Inferior parietal cortex (tissue), 1 donor: ENCODE measurements around the gene KDM8.
"Not testable (repeated sequence)": the region's sequence is repeated elsewhere in the genome, so short reads cannot be mapped to it uniquely, and the experiment has no call there.

Experiments used
- DNase-seq: peaks from one replicate; pipeline ENCODE4 v3.0.0-alpha.2; 2016; ENCODE audit errors: extremely low spot score

Gene KDM8

DNA sequence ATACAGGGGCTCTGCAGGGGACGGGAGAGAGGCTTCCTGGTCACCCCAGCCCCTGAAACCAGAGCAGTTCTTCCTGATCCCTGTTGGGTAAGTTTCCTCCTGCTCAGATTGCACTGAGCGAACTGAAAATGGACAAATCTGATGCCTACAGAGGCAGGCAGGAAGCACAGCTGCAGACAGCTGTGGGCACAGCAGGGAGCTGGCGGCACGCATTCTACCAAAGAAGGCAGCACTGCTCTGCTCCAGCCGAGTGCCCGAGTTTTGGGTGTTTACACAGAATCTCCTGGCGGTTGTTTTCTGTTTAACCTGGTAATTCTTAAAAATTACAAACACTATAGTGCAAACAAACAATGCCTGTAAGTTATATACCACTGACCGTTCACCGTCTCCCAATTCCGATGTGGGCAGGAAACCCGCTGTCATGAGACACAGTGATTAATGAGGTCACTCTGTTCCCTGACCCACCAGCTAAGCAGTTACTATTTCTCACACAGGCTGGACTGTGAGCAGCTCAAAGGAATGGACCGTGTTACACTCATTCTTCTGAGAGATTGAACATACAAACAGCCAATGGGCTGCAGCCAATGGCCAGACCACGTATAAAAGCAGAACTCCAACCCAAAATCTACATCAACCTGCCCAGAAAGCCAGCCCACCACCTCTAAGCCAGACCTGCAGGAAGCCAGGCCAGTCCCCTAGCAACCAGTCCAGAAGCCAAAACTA lies 39.7 kb downstream of the KDM8 start:
- DNase-seq = peak; percentile 27

GRCh38 chr16:27243725-27244362 lies 40.5 kb downstream of the KDM8 start:
- no peak for DNase-seq

DNA sequence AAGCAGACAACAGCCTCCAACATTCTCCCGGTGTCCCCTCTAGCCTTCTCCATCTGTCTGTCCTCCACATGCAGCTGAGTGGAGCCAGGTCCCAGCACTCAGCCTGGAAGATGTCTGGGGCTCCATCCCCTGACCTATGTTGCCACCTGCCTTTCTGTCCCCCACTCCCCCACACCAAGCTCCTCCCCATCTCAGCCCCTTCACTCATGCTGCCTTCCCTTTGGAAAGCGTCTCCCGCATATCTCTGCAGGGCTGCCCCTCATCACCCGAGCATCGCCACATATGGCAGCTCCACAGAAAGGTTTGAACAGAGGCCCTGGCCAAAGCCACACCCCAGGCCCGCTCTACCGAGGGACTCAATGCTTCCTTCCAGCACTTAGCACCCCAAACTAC lies 41.0 kb downstream of the KDM8 start:
- no peak for DNase-seq

DNA sequence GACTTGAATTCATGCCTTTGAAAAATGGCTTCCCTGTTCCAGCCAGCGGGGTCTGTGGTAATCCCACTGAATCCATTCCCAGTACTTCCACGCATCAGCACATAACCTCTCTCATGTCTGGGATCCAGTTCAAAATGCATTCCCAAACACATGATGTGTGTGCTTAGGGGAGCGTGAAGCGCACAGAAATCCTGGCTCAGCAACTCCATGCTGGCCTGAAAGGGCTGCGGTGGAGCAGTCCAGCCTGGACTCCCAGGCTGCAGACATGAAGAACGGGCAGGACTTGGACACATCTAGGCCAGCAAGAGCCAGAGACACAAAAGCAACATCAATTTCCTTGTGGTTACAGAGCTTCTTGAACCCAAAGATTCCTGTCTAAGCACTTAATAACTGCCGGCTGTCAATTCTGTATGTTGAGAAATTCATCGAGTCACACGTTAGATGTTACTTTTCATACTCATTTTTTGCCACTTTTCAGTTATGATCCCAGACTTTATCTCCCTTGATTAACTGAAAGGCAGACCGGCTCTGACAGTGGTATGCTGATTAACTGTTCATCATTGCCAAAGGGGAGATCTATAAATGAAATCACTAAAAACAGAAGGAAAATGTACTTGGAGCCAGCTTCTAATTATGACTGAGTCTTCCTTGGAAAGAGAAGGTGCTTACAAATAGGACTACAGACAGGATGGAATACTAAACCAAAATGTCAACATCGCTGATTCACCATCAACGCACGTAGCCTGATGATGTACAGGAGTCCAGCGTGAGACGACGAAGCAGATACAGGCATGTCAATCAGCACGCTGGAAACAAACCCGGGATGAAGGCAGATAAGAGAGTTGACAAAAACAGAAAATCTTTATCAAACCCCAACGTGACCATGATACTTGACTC lies 42.2 kb downstream of the KDM8 start:
- DNase-seq = peak; percentile 29

DNA sequence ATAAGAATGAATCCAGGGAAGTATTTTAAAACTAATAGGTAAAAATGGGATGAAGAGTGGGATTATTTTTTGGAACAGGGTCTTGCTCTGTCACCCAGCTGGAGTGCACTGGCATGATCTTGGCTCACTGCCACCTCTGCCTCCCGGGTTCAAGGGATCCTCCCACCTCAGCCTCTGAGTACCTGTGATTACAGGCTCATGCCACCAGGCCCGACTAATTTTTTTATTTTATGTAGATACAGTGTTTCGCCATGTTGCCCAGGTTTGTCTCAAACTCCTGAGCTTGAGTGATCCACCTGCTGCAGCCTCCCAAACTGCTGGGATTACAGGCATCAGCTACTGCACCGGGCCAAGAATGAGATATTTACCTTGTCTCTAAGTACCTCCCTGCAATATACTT lies 43.1 kb downstream of the KDM8 start:
- no peak for DNase-seq

- DNase-seq = not testable (repeated sequence)
These were observed 43.8 kb downstream of the KDM8 start for GRCh38 chr16:27247076-27247475.

DNA sequence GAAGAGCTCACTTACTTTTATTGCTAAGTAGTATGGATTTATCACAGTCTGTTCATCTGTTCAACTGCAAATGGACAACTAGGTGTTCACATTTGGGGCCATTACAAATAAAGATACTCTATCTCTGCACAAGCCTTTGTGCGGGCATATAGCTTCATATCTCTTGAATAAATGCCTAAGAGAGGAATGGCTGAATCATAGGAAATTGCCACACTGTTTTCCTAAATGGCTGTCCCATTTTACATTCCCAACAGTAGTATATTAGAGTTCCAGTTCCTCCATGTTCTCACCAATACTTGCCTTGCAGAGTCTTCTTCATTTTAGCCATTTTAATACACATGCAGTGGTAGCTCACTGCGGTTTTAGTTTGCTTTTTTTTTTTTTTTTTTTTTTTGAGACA lies 44.7 kb downstream of the KDM8 start:
- DNase-seq = no peak

DNA sequence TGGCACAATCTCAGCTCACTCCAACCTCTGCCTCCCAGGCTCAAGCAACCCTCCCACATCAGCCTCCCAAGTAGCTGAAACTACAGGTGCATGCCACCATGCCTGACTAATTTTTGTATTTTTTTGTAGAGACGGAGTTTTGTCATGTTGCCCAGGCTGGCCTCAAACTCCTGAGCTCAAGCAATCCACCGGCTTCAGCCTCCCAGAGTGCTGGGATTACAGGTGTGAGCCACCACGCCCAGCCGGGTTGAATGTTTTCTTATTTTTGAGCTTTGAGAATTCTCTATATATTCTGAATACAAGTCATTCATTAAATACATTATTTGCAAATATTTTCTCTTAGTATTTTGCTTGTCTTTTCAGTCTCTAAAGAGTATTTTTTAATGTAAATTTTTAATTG lies 45.6 kb downstream of the KDM8 start:
- not testable (repeated sequence) for DNase-seq

DNA sequence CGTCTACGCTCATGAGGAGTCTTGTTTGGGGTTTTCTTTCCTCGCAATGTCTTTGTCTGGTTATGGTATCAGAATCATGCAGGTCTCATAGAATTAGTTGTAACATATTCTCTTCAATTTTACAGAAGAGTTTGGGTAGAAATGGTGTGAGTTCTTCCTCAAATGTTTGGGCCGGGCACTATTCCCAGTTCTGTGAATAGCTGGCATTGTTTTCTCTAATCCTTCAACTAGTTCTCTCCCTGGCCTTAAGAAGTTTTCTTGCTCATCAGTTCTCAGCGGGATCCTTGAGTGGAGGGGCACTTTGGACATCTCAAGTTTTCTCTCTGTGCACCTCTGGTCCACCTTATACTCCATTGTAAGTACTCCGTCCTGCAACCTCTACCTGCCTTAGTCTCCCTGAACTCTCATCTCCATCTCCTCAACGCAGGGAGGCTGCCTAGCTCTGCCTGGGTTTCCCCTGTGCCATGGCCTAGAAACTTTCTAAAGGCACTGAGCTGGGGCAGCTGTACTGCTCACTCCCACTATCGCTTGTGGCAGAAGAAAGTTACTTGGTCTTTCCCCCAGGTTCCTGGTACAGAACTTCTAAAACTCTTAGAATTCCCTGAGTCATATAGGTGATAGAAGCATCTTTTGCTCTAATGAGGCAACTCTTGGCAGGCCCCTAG lies 48.3 kb downstream of the KDM8 start:
- no peak for DNase-seq

GRCh38 chr16:27252206-27252585 lies 48.9 kb downstream of the KDM8 start:
- DNase-seq = no peak

- DNase-seq = no peak
These were observed 50.2 kb downstream of the KDM8 start for GRCh38 chr16:27253526-27253930.

DNA sequence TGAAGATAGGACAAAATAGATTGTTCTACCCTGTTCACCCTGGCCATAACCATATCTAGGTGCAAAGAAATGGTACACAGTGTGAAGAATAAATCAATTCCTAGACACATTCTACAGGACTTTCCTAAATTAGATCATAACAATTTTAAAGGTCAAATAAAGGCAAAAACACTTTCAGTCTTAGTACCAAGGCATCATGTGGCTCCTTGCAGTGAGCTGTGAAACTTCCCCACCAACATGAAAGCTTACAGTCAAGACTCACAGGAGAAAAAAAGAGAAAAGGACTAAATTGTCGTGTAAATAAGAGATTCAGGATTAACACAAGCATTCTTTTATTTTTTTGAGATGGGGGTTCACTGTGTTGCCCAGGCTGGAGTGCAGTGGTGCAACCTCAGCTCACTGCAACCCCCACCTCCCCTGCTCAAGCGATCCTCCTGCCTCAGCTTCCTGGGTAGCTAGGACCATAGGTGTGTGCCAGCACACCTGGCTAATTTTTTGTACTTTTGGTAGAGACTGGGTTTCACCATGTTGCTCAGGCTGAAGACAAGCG lies 51.0 kb downstream of the KDM8 start:
- DNase-seq = no peak

DNA sequence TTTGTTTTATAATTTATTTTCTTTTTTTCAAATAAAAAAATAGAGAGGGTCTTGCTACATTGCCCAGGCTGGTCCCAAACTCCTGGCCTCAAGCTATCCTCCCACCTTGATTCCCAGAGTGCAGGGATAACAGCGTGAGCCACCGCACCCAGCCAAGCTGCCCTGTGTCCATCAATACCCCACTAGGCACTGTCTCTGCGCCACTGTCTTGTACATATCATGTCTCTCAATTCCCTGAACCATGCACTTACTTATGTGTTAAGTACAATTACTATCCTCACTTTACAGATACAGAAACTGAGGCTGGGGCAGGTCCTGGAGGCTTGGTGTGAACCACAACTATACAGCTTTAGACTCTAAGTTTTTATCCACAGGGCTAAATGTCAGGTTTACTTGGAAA lies 53.5 kb downstream of the KDM8 start:
- DNase-seq = no peak

DNA sequence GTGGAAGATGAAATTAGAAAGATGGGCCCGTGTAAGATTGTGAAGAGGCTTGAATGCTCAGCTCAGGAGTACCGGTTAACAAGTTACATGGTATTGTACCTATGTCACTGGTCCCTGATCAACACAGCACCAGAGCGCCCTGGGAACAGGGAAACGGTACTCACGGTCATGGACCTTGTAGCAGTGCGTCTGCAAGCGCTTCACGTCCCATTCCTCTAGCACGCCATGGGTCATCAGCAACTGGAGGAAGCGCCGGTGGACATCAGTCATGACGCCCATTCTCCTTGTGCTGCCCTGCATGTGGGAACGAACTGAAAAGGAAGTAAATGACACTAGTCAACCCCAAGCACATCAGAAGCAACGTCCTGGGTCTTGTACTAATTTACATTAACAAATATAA lies 53.9 kb downstream of the KDM8 start:
- DNase-seq = no peak

DNA sequence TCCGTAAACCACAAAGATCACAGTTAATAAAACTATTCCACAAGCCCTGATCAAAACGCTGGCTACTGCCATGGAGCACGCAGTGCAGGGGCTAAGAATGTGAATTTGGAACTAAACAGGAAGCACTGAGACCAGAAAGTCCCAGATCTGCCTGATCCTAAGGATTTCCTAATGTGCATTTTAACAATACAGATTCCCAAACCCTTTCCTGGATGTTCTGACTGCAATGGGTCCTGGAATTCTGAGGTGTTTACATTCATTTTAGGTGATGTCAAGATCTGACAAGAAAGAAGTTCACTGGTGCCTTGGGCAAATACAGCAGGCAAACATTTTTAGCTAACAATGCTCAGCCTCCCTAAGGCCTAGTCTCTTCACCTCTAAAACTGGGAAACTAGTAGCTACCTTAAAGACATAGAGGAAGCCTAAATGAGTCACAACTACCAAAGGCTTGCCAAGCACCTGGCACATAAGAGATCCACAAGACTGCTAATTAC lies 55.0 kb downstream of the KDM8 start:
- no peak for DNase-seq

DNA sequence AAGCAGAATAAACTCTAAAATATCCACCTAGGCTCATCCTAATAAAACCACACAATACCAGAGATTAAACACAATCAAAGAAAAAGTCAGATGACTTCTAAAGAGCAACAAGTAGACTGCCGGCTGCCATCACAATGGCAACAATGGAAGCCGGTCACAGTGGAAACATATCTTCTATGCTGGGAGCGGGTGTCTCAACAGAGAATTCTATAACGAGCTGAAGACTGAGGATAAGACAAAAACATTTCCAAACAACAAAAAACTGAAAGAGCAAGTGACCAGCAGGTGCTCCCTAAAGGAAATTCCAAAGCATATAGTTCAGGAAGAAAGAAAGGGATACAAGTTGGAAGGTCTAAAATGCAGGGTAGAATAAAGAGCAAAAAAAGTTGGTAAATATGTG lies 56.4 kb downstream of the KDM8 start:
- DNase-seq = no peak

DNA sequence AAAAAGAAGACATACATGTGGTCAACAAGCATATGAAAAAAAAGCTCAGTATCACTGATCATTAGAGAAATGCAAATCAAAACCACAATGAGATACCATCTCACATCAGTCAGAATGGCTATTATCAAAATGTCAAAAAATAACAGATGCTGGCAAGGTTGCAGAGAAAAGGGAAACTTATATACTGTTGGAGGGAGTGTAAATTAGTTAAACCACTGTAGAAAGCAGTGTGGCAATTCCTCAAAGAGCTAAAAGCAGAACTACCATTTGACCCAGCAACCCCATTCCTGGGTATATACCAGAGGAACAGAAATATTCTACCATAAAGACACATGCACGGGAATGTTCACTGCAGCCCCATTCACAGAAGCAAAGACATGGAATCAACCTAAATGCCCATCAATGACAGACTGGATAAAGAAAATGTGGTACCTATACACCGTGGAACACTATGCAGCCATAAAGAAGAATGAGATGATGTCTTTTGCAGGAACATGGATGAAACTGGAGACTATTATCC lies 59.6 kb downstream of the KDM8 start:
- DNase-seq = not testable (repeated sequence)

GRCh38 chr16:27264151-27264550 lies 60.8 kb downstream of the KDM8 start:
- no peak for DNase-seq

GRCh38 chr16:27265982-27266381 lies 62.7 kb downstream of the KDM8 start:
- DNase-seq = no peak

DNA sequence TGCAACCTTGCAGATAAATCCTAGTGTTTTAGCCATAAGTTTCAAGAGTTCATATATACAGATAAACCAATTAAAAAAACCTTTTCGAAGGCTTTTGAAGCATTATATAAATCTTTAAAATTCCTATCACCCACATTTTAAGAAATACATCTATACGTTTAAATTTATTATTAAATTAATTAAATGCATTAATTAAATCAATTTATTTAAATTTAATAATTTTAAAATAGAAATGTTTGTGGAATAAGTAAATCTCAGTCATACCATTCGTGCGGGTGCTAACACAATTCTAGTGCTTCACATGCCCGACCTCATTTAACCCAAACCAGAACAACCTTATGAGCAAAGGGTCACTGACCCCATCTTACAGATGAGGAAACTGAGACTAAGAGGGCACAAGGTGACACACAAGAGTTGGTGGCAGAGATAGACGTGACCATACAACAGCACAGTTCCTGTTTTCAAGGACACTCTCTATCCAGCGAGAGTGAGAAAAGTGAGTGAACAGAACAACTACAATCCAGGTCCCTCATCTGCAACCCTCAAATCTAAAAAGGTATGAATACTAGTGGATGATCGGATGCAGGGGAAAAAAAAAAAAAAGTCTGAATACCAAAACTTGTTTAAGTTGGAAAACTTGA lies 63.8 kb downstream of the KDM8 start:
- no peak for DNase-seq
